Measurements from ENCODE around the gene PBLD.
"Not testable (repeated sequence)": the region's sequence is repeated elsewhere in the genome, so short reads cannot be mapped to it uniquely, and the experiment has no call there.

Gene PBLD

DNA sequence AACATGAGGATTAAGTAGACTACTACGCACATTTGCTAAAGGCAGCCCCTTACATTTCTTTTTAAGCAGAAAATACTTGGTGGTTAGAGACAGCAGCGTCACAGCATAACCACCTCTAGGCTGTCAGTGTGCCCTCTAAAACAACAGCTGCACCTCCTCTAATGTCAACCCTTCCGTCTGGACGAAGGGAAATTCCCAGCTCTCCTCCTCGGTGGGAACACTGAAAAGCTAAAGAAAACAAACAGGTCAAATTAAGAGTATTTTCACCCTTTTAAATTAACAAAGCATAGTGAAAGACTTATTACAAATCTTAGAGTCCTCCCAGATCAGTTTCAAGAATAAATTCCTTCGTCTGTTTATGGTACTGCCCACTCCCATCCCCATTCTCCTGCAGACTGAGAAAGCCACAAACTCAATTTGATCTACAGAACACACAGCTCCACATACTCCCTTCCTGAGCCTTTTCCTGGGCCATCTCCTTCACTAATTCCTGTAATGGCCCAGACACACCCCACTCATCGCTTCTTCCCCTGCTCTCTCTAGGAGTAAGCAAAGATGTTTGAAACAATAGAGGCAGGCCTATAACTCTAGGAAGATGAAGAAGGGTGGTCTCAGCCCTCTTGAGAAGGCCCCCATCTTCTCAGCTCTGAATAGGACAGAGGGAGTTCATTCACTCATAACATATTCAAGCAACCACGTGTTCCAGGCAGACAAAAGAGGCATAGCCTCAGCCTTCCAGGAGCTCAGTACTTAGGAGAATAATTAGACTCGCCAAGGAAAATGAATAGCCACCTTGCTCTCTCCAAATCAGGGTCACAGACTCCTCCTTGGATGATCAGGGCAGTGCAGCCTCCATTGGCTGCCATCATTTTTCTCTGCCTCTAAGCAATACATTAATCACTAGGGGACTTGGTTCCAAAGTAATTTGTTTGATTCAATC is 48.4 kb downstream of the PBLD start:
- no peak for DNase-seq (ENCODE audit: low spot score)
- no peak for FAIRE-seq

DNA sequence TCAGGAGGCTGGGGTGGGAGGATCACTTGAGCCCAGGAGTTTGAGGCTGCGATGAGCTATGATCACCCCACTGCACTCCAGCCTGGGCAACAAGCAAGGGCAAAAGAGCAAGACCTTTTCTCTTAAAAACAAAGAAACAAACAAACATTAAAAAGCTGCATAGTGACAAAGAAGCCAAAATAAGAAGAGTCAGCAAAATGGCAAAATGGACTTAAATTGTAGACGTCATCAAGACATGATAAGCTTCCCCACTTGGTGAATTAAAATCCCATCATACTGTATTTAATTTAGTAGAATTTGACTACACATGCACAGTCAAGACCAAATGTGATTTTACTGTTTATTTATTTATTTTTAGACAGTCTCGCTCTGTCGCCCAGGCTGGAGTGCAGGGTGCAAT is 52.0 kb downstream of the PBLD start:
- DNase-seq (ENCODE audit: low spot score) (no peak), FAIRE-seq (no peak)

DNA sequence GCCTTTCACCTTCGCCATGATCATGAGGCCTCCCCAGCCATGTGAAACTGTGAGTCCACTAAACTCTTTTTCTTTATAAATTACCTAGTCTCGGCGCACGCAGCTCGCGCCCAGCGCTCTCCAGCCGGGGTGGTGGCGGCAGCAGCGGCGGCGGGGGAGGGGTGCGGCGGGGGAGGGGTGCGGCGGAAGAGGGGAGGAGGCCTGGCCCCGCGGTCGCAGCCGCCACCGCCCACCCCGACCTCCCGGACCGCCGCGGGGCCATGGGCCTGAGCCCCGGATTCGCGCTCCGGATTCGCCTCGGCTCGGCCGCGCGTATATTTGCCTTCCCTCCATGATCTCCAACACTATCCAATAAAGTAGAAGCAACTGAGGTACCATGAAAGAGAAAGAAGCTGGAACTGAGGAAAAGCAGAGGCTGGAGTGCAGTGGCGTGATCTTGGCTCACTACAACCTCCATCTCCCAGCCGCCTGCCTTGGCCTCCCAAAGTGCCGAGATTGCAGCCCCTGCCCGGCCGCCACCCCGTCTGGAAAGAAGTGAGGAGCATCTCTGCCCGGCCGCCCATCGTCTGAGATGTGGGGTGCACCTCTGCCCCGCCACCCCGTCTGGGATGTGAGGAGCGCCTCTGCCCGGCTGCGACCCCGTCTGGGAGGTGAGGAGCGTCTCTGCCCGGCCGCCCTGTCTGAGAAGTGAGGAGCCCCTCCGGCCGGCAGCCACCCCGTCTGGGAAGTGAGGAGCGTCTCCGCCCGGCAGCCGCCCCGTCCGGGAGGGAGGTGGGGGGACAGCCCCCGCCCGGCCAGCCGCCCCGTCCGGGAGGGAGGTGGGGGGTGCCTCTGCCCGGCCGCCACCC is 53.6 kb downstream of the PBLD start:
- DNase-seq (ENCODE audit: low spot score); FAIRE-seq: not testable (repeated sequence)

DNA sequence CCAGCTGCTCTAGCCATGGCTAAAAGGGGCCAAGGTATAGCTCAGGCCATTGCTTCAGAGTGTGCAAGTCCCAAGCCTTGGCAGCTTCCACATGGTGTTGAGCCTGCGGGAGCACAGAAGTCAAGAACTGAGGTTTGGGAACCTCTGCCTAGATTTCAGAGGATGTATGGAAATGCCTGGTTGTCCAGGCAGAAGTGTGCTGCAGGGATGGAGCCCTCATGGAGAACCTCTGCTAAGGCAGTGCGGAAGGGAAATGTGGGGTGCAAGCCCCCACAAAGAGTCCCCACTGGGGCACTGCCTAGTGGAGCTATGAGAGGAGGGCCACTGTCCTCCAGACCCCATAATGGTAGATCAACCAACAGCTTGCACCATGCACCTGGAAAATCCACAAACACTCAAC is 54.9 kb downstream of the PBLD start:
- not testable (repeated sequence) for FAIRE-seq; DNase-seq (ENCODE audit: low spot score)

DNA sequence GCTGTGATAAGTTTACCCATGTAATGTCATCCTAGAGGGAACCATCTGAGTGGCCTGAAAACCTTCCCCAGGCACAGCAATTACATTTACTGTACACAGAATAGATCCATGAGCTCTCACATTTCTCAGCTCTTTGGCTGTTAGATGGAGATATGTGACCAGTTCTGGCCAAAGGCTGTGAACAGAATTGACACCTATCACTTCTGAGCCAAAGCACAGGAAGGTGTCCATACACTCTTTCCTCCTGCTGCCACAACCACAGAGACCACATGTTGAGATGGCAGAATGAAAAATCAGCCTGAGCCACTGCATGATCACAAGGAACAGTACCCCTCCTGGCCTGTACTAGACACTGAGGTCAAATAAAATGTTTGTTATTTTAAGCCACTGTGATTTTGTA is 56.5 kb downstream of the PBLD start:
- DNase-seq (ENCODE audit: low spot score) (no peak), FAIRE-seq (no peak)

DNA sequence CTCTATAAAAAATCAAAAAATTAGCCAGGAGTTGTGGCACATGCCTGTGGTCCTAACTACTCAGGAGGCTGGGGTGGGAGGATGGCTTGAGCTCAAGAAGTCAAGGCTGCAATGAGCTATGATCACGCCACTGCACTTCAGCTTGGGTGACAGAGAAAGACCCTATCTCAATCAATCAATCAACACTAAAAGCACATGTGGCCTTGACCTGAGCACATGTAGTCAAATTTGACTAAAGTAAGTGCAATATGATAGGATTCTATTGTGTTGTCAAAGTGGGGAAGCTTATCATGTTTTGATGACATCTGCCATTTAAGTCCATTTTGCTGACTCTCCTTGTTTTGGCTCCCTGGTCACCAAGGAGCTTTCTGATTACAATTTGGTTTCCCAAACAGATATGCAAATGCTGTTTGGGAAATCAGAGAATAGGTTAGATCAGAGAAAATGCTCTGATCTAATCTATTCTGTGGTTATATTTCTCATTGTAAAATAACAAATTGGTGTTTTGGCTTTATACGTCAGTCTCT is 57.1 kb downstream of the PBLD start:
- FAIRE-seq (no peak), DNase-seq (ENCODE audit: low spot score) (no peak)

- no peak for FAIRE-seq
- DNase-seq (ENCODE audit: low spot score), result no peak
Measured at GRCh38 chr10:68272833-68273232, 59.9 kb downstream of the PBLD start.

DNA sequence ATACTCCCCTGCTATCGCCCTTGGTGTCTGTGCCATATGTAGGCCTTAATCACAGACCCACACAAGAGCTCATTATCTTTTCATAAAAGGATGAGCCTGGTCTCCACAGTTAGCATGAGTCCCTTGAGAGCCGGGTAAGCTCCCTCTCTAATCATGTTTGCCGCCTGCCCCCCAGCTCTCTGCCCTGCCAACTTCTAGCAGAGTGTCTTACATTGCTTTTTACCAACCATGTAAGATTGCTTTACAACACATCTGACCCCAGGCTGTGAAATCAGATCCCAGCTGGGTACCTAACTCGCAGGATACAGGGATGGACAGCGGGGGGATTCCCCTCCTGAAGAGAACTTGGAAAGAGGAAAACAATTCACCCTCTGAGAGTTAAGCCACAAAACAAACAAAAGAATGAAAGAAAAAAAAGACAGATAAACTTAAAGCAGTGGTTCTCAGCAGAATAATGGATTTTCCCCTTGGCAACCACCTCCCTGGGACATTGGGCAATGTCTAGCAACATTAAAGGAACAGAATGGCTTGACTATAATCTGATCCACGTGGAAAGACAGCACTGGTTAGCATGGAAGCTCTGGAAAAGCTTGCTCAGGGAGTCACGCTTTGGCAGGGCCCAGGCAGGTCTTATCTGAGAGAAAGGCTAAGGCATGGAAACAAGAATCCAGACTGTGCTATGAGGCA is 61.4 kb downstream of the PBLD start:
- FAIRE-seq (no peak), DNase-seq (ENCODE audit: low spot score) (no peak)

DNA sequence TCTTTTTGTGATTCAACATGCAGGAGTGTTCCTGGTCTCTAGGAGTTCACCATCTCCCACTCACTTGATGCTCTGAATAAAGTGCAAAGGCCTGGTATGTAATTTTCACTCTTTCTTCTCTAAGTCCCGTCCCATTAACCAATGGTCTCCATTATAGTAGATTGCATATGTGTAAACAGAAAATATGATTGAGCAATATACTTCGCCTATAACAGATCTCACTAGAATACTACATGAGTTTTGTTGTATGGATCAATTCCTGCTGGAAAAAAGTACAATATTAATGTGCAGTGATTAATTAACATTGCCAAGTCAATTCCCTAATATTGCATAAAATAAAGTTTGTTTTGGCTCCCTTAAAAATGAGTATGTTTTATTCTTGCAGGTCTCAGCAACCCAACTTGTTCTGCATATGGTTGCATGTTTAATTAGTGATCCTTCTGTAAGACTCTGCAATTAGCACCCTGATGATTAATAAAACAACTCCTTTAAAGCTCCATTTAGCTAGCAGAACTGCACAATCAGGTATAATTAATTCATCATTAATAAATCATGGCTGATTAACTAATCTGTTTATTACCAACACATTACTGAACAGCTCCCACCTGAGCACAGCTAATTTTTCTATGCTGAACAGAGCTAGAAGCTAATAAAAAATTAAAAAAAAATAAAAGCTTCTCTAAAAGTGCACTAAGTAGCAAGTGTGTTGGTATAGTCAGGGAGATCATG is 63.0 kb downstream of the PBLD start:
- DNase-seq (ENCODE audit: low spot score), result no peak
- FAIRE-seq, result no peak

DNA sequence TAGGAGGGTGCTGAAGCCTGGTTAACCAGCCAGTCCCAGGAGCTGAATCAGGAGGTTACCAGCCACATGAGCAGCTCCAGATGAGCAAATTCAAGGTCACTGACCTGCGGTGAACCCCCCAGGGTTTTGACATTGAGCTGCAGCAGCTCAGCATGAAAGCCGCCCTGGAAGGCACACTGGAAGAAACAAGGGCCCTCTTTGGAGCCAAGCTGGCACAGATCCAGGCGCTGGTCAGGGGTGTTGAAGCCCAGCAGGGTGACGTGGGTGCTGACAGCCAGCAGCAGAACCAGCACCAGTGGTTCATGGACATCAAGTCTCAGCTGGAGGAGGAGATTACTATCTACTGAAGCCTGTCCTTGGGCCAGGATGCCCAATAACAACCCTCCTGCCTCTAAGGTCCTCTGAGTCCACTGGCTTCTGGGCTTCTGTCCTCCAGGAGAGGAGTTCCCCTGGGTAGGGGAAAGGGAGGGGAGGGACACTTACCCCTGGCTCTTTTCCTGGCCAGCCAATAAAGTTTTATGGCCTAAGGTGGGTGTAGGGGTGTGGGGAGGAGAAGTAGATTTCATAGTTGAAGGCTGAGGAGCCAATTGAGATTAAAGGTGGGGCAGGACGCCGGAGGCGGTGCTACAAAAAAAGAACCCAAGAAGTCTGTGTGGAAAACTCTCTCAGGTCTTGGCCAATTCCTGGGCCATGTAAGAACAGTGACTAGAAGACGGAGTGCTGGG is 71.4 kb downstream of the PBLD start:
- FAIRE-seq (peak; percentile 5), DNase-seq (ENCODE audit: low spot score) (no peak)

- FAIRE-seq, result no peak
- DNase-seq (ENCODE audit: low spot score), result no peak
Measured at GRCh38 chr10:68253346-68253745, 79.4 kb downstream of the PBLD start.

DNA sequence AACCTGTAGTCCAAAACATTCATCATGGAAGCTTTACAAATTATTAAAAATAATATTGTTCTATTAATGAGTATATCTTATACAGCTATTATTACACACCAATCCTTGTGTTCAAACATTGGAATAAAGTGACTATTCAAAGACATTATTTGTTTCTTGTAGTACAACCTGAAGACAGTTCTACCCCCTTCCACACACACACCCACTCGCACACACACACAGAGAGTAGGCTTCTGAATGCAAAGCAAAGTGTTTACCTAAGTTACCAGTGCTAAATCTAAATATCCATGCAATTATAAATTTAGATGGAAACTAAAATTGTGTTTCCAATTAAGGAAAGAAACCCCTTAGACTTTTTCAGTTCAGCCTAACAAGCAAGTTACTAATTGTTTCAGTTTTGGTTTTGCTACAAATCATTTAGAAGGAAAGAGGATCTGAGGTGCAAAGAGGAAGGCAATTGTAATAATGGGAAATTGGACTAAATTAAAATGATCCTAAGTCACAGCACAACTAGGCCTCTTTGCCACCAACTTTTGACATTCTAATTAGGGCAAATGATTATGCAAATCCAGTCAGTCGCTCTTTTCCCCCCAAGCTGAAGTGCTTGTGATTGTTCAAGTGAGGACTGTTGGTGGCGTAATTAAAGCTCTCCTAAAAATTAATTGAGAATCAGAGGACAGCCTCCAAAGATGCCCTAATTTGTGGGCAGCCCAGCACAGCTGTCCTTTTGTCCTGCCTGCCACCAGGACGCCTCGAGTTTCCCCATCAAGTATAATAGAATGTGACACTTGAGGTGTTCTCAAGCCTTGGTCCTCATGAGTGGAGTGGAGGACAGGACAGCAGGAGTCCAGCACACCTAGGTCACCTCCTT is 80.9 kb downstream of the PBLD start:
- DNase-seq (ENCODE audit: low spot score) (no peak), FAIRE-seq (no peak)

DNA sequence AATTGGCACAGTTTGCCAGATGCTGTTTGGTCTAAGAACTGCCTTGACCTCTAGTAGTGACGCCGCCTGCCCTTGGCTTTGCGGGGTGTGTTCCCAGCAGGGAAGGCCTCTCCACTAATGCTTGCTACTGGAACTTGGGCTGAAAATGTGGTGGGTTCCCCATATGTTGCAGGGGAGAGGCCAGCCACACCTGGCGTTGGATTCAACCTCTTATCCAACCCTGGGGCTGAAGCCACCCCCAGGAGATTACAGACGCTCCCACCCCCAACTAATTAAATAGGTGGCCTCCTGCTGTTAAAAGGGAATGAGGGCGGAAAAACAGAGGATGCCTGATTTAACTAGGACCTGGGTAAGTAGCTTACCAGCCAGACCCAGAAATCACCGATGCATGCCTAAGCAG is 81.6 kb downstream of the PBLD start:
- FAIRE-seq (no peak), DNase-seq (ENCODE audit: low spot score) (no peak)

GRCh38 chr10:68249297-68249696 is 83.4 kb downstream of the PBLD start:
- no peak for DNase-seq (ENCODE audit: low spot score)
- no peak for FAIRE-seq

GRCh38 chr10:68247931-68248330 is 84.8 kb downstream of the PBLD start:
- FAIRE-seq (no peak), DNase-seq (ENCODE audit: low spot score) (no peak)

DNA sequence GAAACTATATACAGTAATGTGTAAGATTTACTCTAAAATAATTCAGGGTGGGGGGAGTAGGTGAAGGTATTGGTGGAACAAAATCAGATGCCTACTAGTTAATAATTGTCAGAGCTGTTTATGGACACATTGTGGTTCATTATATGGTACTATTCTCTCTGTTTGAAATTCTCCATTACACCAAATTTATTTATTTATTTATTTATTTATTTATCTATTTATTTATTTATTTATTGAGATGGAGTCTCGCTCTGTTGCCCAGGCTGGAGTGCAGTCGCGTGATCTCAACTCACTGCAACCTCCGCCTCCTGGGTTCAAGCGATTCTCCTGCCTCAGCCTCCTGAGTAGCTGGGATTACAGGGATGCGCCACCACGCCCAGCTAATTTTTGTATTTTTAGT is 86.3 kb downstream of the PBLD start:
- FAIRE-seq; DNase-seq (ENCODE audit: low spot score): not testable (repeated sequence)

DNA sequence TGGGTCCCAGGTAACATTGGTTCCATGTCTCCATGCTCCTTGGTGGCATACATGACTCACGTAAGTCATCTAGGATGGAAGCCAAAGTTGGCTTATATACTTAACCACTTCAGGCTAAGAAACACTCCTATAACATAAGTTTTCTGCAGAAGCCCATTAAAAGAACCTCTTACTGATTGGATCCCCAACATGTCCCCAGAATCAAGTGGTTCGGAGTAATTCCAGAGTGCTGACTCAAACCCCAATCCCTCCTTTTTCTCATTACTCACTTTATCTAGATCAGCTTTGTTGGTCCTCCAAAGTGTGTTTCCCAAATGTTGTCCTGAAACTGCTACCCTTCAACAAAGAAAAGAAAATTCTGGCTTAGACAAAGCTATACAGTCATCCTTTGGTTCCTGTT is 90.7 kb downstream of the PBLD start:
- DNase-seq (ENCODE audit: low spot score) (no peak), FAIRE-seq (no peak)

- no peak for DNase-seq (ENCODE audit: low spot score)
- FAIRE-seq, result no peak
Measured at GRCh38 chr10:68239596-68240150, 93.1 kb downstream of the PBLD start.

- DNase-seq (ENCODE audit: low spot score) (no peak), FAIRE-seq (no peak)
Measured at GRCh38 chr10:68239069-68239468, 93.7 kb downstream of the PBLD start.
